PC-3 (cell line): ENCODE results near the gene DNAH1. TPM values are rescaled to one million over a fixed set of nuclear protein-coding genes. Genes with fewer than 3 reads are reported as not detected.

Experiments
- ATAC-seq: fragments of 200-7000 bp; cut with Tn5 transposase; 2 replicates; pipeline ENCODE4 v1.9.1; 2020; ENCODE audit warnings: mild to moderate bottlenecking, moderate library complexity
- BruUV-seq: library from RNA; stranded (reverse); fragments of 400-500 nt; replicated peaks from 2 replicates; lab custom pipeline; 2021; lab: Mats Ljungman, UMichigan
- CTCF ChIA-PET: fragments of 300-600 bp; sonication (Branson Sonifier 250); formaldehyde crosslinking; loops from one replicate; lab custom pipeline; 2022; ENCODE audit warnings: antibody characterized with exemption; lab: Charles Lee
- POLR2A ChIA-PET: fragments of 300-600 bp; sonication (Branson Sonifier 250); formaldehyde crosslinking; loops from one replicate; lab custom pipeline; 2022; ENCODE audit warnings: antibody characterized with exemption; ENCODE audit not compliant: unreplicated experiment; lab: Charles Lee
- DNase-seq: peaks from one replicate; pipeline ENCODE4 v3.0.0-alpha.2; 2015
- H2AFZ ChIP-seq: fragments of 300-600 bp; sonication (generic); 2 replicates; pipeline ENCODE4 v1.6.0; 2016; ENCODE audit warnings: antibody characterized with exemption, low read length
- H3F3A ChIP-seq: fragments of 300-600 bp; sonication (generic); one replicate; pipeline ENCODE4 v1.6.0; 2017; ENCODE audit warnings: antibody characterized with exemption, low read length, control low read depth, mild to moderate bottlenecking; ENCODE audit not compliant: unreplicated experiment
- H3K27ac ChIP-seq: fragments of 300-600 bp; sonication (generic); 2 replicates; pipeline ENCODE4 v1.5.1; 2016; ENCODE audit warnings: mild to moderate bottlenecking, low read length
- H3K27me3 ChIP-seq: fragments of 300-600 bp; sonication (generic); 2 replicates; pipeline ENCODE4 v1.6.1; 2016; ENCODE audit warnings: low read length, mixed read lengths
- H3K36me3 ChIP-seq: fragments of 300-600 bp; sonication (generic); 2 replicates; pipeline ENCODE4 v1.6.1; 2016; ENCODE audit warnings: low read depth, mixed run types, low read length, mixed read lengths
- H3K4me1 ChIP-seq: fragments of 300-600 bp; sonication (generic); 2 replicates; pipeline ENCODE4 v1.5.1; 2016; ENCODE audit warnings: low read length; ENCODE audit not compliant: insufficient read depth
- H3K4me2 ChIP-seq: fragments of 300-600 bp; sonication (generic); 2 replicates; pipeline ENCODE4 v1.6.0; 2016; ENCODE audit warnings: low read length
- H3K4me3 ChIP-seq: fragments of 300-600 bp; sonication (generic); 2 replicates; pipeline ENCODE4 v1.5.1; 2016; ENCODE audit warnings: mild to moderate bottlenecking, low read length, mixed read lengths
- H3K79me2 ChIP-seq: fragments of 300-600 bp; sonication (generic); 2 replicates; pipeline ENCODE4 v1.6.1; 2017; ENCODE audit warnings: low read length, mixed read lengths
- H3K9ac ChIP-seq: fragments of 300-600 bp; sonication (generic); 2 replicates; pipeline ENCODE4 v1.6.0; 2016; ENCODE audit warnings: mild to moderate bottlenecking, low read length
- H3K9me2 ChIP-seq: fragments of 300-600 bp; sonication (generic); replicated peaks from 2 replicates; pipeline ENCODE4 v1.6.1; 2016; ENCODE audit warnings: mixed run types, low read length, mixed read lengths
- H3K9me3 ChIP-seq: fragments of 300-600 bp; sonication (generic); 2 replicates; pipeline ENCODE4 v1.6.1; 2016; ENCODE audit warnings: low read length, mixed read lengths
- H4K20me1 ChIP-seq: fragments of 300-600 bp; sonication (generic); 2 replicates; pipeline ENCODE4 v1.6.1; 2016; ENCODE audit warnings: low read length, mixed read lengths
- EZH2 ChIP-seq: fragments of 300-600 bp; sonication (generic); IDR thresholded peaks from one replicate; pipeline ENCODE4 v1.6.1; 2017; ENCODE audit warnings: antibody characterized with exemption, mild to moderate bottlenecking, low read length; ENCODE audit not compliant: unreplicated experiment
- EZH2phosphoT487 ChIP-seq: fragments of 300-600 bp; sonication (generic); IDR thresholded peaks from 2 replicates; pipeline ENCODE4 v1.6.1; 2018; ENCODE audit warnings: mild to moderate bottlenecking, antibody characterized with exemption, low read length, borderline replicate concordance
- intact Hi-C: fragments of 100-400 bp; cut with micrococcal nuclease; formaldehyde crosslinking; loops from 2 replicates; pipeline ENCODE4 v1.9.0; 2023
- total RNA-seq: library from RNA; depleted of rRNA; stranded (reverse); fragments of >200 nt; gene quantifications from 2 replicates; pipeline ENCODE4 v1.2.3, GENCODE V29; 2014
- TF ChIP-seq, protein P1 (sequence below): fragments of 300-600 bp; sonication (generic); conservative IDR thresholded peaks from 2 replicates; pipeline ENCODE4 v1.5.1; 2017; ENCODE audit warnings: antibody characterized with exemption, low read depth, mild to moderate bottlenecking, low read length

The DNAH1 gene
- total RNA-seq, 1 experiment from 2014 or later, result 2.2 TPM

GRCh38 chr3:52313774-52314188 lies 2.3 kb upstream of the DNAH1 start:
- no peak overlapping the region for H3K9ac ChIP-seq
- no peak overlapping the region for H3K4me3 ChIP-seq
- H3K27me3 ChIP-seq, result no peaks in the 10 kb centered on the region
- DNase-seq (peak; percentile 23), ATAC-seq (peak; percentile 62; the same call in 1 of the 2 replicates)
- no peaks in the 10 kb centered on the region for H4K20me1 ChIP-seq
- intact Hi-C loops, result no loop called here
- no peaks in the 10 kb centered on the region for H3K9me3 ChIP-seq
- ChIA-PET CTCF (no interaction called here), POLR2A (no interaction called here)
- no peaks in the 10 kb centered on the region for H3K36me3 ChIP-seq
- no peaks in the 10 kb centered on the region for H3K9me2 ChIP-seq
- no peak overlapping the region for H3K4me2 ChIP-seq
- no peaks in the 10 kb centered on the region for H3F3A ChIP-seq
- H3K4me1 ChIP-seq, result peaks cover 10% of the 10 kb centered on the region
- no peak overlapping the region for H3K27ac ChIP-seq
- H3K79me2 ChIP-seq, result no peaks in the 10 kb centered on the region
- BruUV-seq, result no TSS peak
- TF ChIP-seq EZH2, result no peak
- TF ChIP-seq EZH2phosphoT487, result no peak
- TF ChIP-seq, protein P1, sequence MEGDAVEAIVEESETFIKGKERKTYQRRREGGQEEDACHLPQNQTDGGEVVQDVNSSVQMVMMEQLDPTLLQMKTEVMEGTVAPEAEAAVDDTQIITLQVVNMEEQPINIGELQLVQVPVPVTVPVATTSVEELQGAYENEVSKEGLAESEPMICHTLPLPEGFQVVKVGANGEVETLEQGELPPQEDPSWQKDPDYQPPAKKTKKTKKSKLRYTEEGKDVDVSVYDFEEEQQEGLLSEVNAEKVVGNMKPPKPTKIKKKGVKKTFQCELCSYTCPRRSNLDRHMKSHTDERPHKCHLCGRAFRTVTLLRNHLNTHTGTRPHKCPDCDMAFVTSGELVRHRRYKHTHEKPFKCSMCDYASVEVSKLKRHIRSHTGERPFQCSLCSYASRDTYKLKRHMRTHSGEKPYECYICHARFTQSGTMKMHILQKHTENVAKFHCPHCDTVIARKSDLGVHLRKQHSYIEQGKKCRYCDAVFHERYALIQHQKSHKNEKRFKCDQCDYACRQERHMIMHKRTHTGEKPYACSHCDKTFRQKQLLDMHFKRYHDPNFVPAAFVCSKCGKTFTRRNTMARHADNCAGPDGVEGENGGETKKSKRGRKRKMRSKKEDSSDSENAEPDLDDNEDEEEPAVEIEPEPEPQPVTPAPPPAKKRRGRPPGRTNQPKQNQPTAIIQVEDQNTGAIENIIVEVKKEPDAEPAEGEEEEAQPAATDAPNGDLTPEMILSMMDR, result no peak
- H2AFZ ChIP-seq, result no peak overlapping the region

DNA sequence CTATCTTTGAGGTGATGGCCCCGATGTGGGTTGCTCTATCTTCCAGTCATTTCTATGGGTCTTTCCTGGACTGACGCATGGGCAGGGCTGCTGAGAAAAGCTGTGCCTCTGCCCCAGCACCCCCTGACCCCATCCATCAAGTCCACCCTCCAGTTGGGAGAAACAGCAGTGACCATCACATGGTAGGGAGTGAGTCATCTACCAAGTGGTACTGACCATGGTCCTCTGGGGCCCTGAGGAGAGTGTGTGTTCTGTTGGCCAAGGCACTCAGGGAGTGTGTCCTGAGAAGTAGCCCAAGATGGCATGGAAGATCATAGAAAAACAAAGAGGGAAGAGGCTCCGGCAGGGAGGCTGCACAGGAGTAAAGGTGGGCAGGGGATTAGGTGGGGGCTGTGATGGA lies 1.6 kb upstream of the DNAH1 start:
- intact Hi-C loops, result no loop called here
- Histone ChIP-seq H4K20me1 (no peaks in the 10 kb centered on the region), H3K4me2 (no peak overlapping the region), H3K27ac (no peak overlapping the region), H3K4me3 (no peak overlapping the region), H3K79me2 (no peaks in the 10 kb centered on the region), H3K9ac (no peak overlapping the region), H3K27me3 (no peaks in the 10 kb centered on the region), H3K9me2 (no peaks in the 10 kb centered on the region), H3K36me3 (no peaks in the 10 kb centered on the region), H3K4me1 (peaks cover 10% of the 10 kb centered on the region), H3K9me3 (no peaks in the 10 kb centered on the region), H2AFZ (no peak overlapping the region), H3F3A (no peaks in the 10 kb centered on the region)
- DNase-seq (no peak), ATAC-seq (no peak)
- no TSS peak for BruUV-seq
- TF ChIP-seq EZH2phosphoT487 (no peak), EZH2 (no peak)
- TF ChIP-seq, protein P1, result no peak
- CTCF ChIA-PET, result no interaction called here
- POLR2A ChIA-PET, result no interaction called here

GRCh38 chr3:52315006-52315405 lies 1.1 kb upstream of the DNAH1 start:
- H2AFZ ChIP-seq, result no peak overlapping the region
- no peaks in the 10 kb centered on the region for H3K9me3 ChIP-seq
- no peaks in the 10 kb centered on the region for H3K79me2 ChIP-seq
- no peak overlapping the region for H3K4me3 ChIP-seq
- no peaks in the 10 kb centered on the region for H3K36me3 ChIP-seq
- H3K4me2 ChIP-seq, result no peak overlapping the region
- no peaks in the 10 kb centered on the region for H4K20me1 ChIP-seq
- no peak overlapping the region for H3K27ac ChIP-seq
- H3K9me2 ChIP-seq, result no peaks in the 10 kb centered on the region
- ChIA-PET POLR2A (no interaction called here), CTCF (interaction anchor here (0.6 kb wide), 1 partner anchor 95 kb away, joined by 9 read pairs; no protein-coding TSS in a partner anchor)
- BruUV-seq, result no TSS peak
- H3K9ac ChIP-seq, result no peak overlapping the region
- H3K27me3 ChIP-seq, result no peaks in the 10 kb centered on the region
- peaks cover 10% of the 10 kb centered on the region for H3K4me1 ChIP-seq
- DNase-seq (no peak), ATAC-seq (no peak)
- H3F3A ChIP-seq, result no peaks in the 10 kb centered on the region
- intact Hi-C loops, result no loop called here
- TF ChIP-seq, protein P1, result no peak
- TF ChIP-seq EZH2 (no peak), EZH2phosphoT487 (no peak)
